ENCODE data around the gene ATXN3L. TPM values are rescaled to one million over a fixed set of nuclear protein-coding genes. Genes with fewer than 3 reads are reported as not detected.
A peak's percentile ranks its signal among the peaks of the same experiment; 100 is the strongest.

The ATXN3L gene
- total and polyA plus RNA-seq, 10 of the 15 experiments (the other 5 are each of a cell fraction or from before 2014, with no cell fraction given) = not detected

- no peak for TF ChIP-seq CHD2 (IDR thresholded peaks at IDR 0.05; ENCODE audit: borderline replicate concordance, low read depth, low read length)
- no peak for TF ChIP-seq RAD51 (IDR thresholded peaks at IDR 0.05)
- TF ChIP-seq TBL1XR1 (IDR thresholded peaks at IDR 0.05; ENCODE audit: low read depth, low read length) = no peak
- TF ChIP-seq ZNF274 (IDR thresholded peaks at IDR 0.05; ENCODE audit: insufficient read depth, insufficient read length) = no peak
- no peak for TF ChIP-seq HDGF (IDR thresholded peaks at IDR 0.05)
- in situ Hi-C loops (cut with MboI) (no loop called here), intact Hi-C loops (cut with micrococcal nuclease; ENCODE audit: unreplicated experiment) (no loop called here)
- Histone ChIP-seq H3K4me1 (ENCODE audit: control insufficient read depth, insufficient read depth, low read length) (no peaks in the 10 kb centered on the region), H3K27ac (ENCODE audit: control insufficient read depth, insufficient read depth) (no peak overlapping the region), H3K9ac (ENCODE audit: control insufficient read depth, insufficient read depth, low read length) (no peak overlapping the region), H3K9me3 (replicated peaks; ENCODE audit: control insufficient read depth, insufficient read depth, low read length) (no peaks in the 10 kb centered on the region; the same call in 2 of the 3 replicates), H3K79me2 (ENCODE audit: control insufficient read depth, insufficient read depth, low read length) (no peaks in the 10 kb centered on the region), H3K4me3 (no peak overlapping the region), H3K36me3 (ENCODE audit: control insufficient read depth in 2 of 2, insufficient read depth in 2 of 2, low read length in 1 of 2) (no peaks in the 10 kb centered on the region), H2AFZ (ENCODE audit: control insufficient read depth, low read depth, low read length) (no peak overlapping the region), H4K20me1 (ENCODE audit: control insufficient read depth, insufficient read depth) (no peaks in the 10 kb centered on the region), H3K27me3 (replicated peaks in 1 of 2; ENCODE audit: control insufficient read depth in 2 of 2, insufficient read depth in 2 of 2, low read length in 1 of 2) (no peaks in the 10 kb centered on the region), H3K4me2 (ENCODE audit: control insufficient read depth, insufficient read depth) (no peak overlapping the region)
- no peak for FAIRE-seq
- no TSS peak for BruUV-seq (replicated peaks)
- ChIA-PET CTCF (interaction anchor here (2.2 kb wide), 1 partner anchor 360 kb away, joined by 6 read pairs; no protein-coding TSS in a partner anchor), POLR2A (no interaction called here), SMC1A (ENCODE audit: uncharacterized antibody, unreplicated experiment) (interaction anchor here (0.7 to 1.2 kb wide), 2 partner anchors 11 to 360 kb away, joined by 3 to 5 read pairs; no protein-coding TSS in a partner anchor), RAD21 (ENCODE audit: unreplicated experiment) (no interaction called here)
- 46% methylated on average over 2 of the region's 2 CpGs for WGBS (ENCODE audit: insufficient coverage, insufficient replicate concordance, low lambda C conversion rate, missing lambda C conversion rate)
- ATAC-seq = no peak
- no peak for DNase-seq (ENCODE audit: low read depth, low spot score)
These were observed 12.8 kb downstream of the ATXN3L start for GRCh38 chrX:13307041-13307440.

- no peaks in the 10 kb centered on the region for H3K36me3 ChIP-seq (ENCODE audit: control insufficient read depth in 2 of 2, insufficient read depth in 2 of 2, low read length in 1 of 2)
- no peak overlapping the region for H2AFZ ChIP-seq (ENCODE audit: control insufficient read depth, low read depth, low read length)
- in situ Hi-C loops (cut with MboI) = no loop called here
- no peaks in the 10 kb centered on the region for H3K4me1 ChIP-seq (ENCODE audit: control insufficient read depth, insufficient read depth, low read length)
- no peaks in the 10 kb centered on the region for H3K27me3 ChIP-seq (replicated peaks in 1 of 2; ENCODE audit: control insufficient read depth in 2 of 2, insufficient read depth in 2 of 2, low read length in 1 of 2)
- 40% methylated on average over 2 of the region's 2 CpGs for WGBS (ENCODE audit: insufficient coverage, insufficient replicate concordance, low lambda C conversion rate, missing lambda C conversion rate)
- intact Hi-C loops (cut with micrococcal nuclease; ENCODE audit: unreplicated experiment) = no loop called here
- no peaks in the 10 kb centered on the region for H4K20me1 ChIP-seq (ENCODE audit: control insufficient read depth, insufficient read depth)
- BruUV-seq (replicated peaks) = no TSS peak
- no peaks in the 10 kb centered on the region; the same call in 2 of the 3 replicates for H3K9me3 ChIP-seq (replicated peaks; ENCODE audit: control insufficient read depth, insufficient read depth, low read length)
- no peaks in the 10 kb centered on the region for H3K79me2 ChIP-seq (ENCODE audit: control insufficient read depth, insufficient read depth, low read length)
- POLR2A ChIA-PET = no interaction called here
- TF ChIP-seq JUNB (IDR thresholded peaks at IDR 0.05) (no peak), NFIC (IDR thresholded peaks at IDR 0.05; ENCODE audit: low read depth, low read length) (no peak)
- DNase-seq (ENCODE audit: low read depth, low spot score) (no peak), FAIRE-seq (no peak), ATAC-seq (0 out of 3 replicates have a peak, but pooled peaks have one; percentile 28)
- H3K9ac ChIP-seq (ENCODE audit: control insufficient read depth, insufficient read depth, low read length) = no peak overlapping the region
- no peak overlapping the region for H3K4me3 ChIP-seq
- RAD21 ChIA-PET (ENCODE audit: unreplicated experiment) = no interaction called here
- H3K4me2 ChIP-seq (ENCODE audit: control insufficient read depth, insufficient read depth) = no peak overlapping the region
- SMC1A ChIA-PET (ENCODE audit: uncharacterized antibody, unreplicated experiment) = interaction anchor here (0.6 to 2.4 kb wide), 5 partner anchors 28 to 366 kb away, joined by 3 to 7 read pairs (median 3); no protein-coding TSS in a partner anchor
- no peak overlapping the region for H3K27ac ChIP-seq (ENCODE audit: control insufficient read depth, insufficient read depth)
- CTCF ChIA-PET = interaction anchor here (0.7 to 0.9 kb wide), 4 partner anchors 18 to 67 kb away, joined by 3 read pairs; no protein-coding TSS in a partner anchor
These were observed 14.7 kb downstream of the ATXN3L start for GRCh38 chrX:13305108-13305507.
